Jurkat, Clone E6-1 (cell line): Measurements from ENCODE around the gene RFESD.
"Not testable (repeated sequence)": the region's sequence is repeated elsewhere in the genome, so short reads cannot be mapped to it uniquely, and the experiment has no call there.

ENCODE experiments used
- DNase-seq: peaks from one replicate; pipeline ENCODE4 v3.0.0-alpha.2; 2011; ENCODE audit warnings: low read depth, low spot score
- H3K4me3 ChIP-seq: 2 replicates; pipeline ENCODE4 v1.5.1; 2011; ENCODE audit warnings: mild to moderate bottlenecking, low read length, control low read depth, moderate library complexity

The RFESD gene

DNA sequence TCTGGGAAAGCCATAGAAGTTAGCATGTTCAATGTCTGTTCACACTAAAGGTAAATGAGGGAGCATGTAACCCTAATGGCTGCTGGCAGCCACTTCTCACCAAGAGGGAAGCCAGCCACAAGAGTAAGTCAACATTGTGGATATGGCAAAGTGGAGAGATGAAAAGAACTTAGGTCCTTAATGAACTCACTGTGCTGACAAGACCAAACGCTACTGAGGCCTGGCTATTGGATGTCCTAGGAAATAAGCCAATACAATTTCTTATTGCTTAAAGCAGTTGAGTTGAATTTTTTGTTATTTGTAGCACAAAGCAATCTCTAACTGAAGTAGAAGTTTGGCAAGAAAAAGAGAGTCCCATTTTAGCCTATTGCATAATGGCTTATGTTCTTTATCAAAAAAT lies 19.9 kb upstream of the RFESD start:
- DNase-seq: no peak
- no peak overlapping the region for H3K4me3 ChIP-seq

DNA sequence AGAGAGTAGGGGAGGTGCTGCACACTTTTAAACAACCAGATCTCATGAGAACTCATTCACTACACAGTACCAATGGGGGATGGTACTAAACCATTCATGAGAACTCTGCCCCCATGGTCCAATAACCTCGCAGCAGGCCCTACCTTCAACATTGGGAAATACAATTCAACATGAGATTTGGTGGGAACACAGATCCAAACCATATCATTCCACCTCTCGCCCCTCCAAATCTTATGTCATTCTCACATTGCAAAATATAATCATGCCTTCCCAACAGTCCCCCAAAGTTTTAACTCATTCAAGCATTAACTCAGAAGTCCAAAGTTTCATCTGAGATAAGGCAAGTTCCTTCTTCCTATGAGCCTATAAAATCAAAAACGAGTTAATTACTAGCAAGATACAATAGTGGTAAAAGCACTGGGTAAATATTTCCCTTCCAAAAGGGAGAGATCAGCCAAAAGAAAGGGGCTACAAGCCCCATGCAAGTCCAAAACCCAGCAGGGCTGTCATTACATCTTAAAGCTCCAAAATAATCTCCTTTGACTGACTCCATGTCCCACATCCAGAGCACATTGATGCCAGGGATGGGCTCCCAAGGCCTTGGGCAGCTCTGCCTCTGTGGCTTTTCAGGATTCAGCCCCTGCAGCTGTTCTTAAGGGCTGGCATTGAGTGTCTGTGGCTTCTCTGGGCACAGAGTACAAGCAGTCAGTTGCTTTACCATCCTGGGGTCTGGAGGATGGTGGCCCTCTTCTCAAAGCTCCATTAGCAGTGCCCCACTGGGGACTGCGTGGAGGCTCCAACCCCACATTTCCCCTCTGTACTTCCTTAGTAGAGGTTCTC lies 18.4 kb upstream of the RFESD start:
- no peak for DNase-seq
- no peak overlapping the region for H3K4me3 ChIP-seq

DNA sequence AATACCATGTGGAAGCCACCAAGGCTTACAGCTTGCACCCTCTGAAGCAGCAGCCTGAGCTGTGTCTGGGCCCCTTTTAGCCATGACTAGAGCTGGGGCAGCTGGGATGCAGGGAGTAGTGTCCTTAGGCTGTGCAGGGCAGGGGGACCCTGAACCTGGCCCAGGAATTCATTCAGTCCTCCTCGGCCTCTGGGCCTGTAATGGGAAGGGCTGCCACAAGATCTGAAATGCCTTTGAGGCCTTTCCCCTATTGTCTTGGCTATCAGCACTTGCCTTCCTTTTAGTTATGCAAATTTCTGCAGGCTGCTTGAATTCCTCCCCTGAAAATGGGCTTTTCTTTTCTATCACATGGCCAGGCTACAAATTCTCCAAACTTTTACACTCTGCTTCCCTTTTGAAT lies 17.6 kb upstream of the RFESD start:
- no peak overlapping the region for H3K4me3 ChIP-seq
- DNase-seq: no peak

DNA sequence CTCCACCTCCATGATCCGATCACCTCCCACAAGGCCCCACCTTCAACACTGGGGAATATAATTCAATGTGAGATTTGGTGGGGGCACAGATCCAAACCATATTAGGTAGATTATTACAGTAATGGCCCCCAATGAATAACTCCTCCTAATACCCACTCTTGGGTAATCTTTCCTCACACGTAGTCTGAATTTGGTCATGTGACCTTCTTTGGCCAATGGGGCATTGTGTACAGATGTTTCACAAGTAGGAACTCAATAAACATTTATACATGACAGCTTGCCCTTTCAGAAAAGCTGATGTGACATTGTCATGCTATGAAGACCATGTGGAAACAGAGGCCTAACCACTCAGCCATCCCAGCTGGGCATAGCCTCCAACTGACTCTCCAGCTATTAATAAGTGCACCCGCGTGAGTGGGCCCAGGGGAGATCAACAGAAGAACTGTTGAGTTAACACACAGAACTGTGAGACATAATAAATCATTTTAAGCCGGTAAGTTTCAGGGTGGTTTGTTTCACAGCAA lies 16.1 kb upstream of the RFESD start:
- DNase-seq: no peak
- H3K4me3 ChIP-seq: no peak overlapping the region

DNA sequence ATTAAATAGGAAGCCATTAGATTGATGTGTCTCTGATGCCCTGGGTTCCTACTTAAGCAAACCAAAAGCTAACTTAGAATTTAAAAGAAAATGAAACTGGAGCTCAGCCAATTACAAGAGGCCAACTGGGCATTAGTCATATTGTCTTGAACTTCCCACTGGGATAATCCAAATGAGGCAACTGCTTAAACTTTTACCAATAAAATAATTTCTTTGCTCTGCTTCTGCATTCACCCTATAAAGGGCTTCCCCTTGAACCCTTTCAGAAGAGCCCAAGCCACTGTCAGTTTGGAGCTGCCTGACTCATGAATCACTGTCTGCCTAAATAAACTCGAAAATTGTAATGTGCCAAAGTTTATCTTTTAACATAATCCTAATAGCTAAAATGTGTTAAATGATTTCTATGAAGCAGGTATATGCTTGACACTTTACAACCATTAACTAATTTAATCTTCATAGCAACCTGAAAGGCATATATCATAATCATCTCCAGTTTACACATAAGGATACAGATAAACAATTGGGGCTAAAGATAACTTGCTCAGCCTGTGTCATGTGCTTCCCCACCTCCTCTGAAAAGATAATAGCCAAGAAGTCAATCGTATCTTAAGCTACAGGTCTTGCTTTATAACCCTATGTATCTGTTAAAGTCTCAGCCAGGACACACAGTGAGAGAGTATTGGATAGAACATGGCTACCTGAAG lies 15.2 kb upstream of the RFESD start:
- no peak overlapping the region for H3K4me3 ChIP-seq
- DNase-seq: no peak

DNA sequence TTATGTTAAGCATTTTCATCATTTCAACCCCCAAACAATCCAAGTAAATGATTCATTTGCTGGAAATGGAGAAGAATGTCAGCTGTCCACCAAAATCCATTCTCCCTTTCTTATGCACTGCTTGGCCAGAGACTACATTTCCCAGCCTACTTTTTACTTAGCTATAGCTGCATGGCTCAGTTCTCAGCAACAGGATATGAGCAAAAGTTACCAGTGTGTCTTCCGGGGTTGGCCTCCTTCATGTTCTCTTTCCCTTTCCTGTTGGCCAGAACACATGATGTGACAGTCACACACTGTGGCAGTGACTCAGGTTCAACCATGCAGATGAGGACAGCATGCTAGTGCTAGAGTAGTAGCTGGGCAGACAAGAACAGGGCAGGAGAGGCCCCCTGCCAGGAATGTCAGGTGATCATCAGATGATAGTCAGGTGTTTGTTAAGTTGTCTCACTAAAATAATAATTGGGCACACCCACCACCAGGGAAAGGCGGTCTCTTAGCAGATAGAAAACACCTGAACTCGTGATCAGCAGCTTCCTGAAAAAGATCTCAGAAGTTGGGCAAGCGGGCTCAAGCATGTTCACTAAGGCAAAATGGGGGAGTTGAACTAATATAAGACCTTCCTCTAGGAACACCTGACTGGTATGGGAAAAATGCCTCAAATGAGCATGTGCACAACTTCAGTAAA lies 14.4 kb upstream of the RFESD start:
- H3K4me3 ChIP-seq: no peak overlapping the region
- peak; percentile 63 for DNase-seq

DNA sequence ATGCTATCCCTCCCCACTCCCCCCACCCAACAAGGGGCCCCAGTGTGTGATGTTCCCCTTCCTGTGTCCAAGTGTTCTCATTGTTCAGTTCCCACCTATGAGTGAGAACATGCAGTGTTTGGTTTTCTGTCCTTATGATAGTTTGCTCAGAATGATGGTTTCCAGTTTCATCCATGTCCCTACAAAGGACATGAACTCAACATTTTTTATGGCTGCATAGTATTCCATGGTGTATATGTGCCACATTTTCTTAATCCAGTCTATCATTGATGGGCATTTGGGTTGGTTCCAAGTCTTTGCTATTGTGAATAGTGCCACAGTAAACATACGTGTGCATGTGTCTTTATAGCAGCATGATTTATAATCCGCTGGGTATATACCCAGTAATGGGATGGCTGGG lies 13.6 kb upstream of the RFESD start:
- not testable (repeated sequence) for H3K4me3 ChIP-seq, DNase-seq

DNA sequence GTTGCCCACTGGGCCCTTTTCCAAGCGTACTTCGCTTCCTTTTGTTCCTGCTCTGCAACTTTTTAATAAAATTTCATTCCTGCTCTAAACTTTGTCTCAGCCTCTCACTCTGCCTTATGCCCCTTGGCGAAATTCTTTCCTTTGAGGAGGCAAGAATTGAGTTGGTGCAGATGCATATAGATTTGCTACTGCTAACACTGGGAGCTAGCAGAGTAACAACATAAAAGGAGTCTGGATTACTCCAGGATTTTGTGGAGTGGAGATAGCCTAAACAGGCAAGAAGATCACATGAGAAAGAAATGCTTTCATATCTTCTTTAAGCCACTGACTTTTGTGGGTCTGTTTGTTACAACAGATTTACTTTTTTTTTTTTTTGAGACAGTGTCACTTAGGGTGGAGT lies 12.9 kb upstream of the RFESD start:
- H3K4me3 ChIP-seq: no peak overlapping the region
- DNase-seq: no peak

DNA sequence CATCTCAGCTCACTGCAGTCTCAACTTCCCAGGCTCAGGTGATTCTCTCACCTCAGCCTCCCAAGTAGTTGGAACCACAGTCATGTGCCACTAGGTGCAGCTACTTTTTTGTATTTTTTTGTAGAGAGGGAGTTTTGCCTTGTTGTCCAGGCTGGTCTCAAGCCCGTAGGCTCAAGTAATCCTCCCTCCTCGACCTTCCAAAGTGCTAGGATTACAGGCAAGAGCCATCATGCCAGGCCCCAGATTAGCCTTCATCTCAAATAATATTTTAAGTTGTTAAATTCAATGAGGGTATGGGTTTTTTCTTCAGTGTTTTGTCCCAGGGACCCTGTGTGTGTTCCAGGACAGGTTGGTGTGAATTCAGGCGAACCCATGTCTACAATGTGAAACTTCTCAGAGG lies 12.5 kb upstream of the RFESD start:
- DNase-seq: no peak
- H3K4me3 ChIP-seq: no peak overlapping the region

DNA sequence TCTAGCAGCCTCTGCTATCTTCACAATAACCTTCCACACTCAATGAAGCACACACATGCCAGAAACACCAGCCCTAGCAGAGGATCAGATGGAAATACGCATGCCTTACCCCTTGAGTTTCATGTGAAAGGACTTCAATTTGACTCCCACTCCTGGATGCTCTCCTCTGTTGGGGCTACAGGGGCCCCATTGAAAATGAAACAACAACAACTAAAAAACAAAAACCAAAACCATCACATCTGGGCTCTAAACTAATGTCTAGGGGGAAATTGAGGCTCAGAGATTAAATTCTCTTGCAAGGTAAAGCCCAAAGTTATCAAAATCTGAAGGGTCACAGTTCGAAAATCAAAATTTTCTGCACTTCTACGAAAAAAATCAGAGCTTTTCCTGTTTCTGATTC lies 7.9 kb upstream of the RFESD start:
- no peak overlapping the region for H3K4me3 ChIP-seq
- DNase-seq: no peak

DNA sequence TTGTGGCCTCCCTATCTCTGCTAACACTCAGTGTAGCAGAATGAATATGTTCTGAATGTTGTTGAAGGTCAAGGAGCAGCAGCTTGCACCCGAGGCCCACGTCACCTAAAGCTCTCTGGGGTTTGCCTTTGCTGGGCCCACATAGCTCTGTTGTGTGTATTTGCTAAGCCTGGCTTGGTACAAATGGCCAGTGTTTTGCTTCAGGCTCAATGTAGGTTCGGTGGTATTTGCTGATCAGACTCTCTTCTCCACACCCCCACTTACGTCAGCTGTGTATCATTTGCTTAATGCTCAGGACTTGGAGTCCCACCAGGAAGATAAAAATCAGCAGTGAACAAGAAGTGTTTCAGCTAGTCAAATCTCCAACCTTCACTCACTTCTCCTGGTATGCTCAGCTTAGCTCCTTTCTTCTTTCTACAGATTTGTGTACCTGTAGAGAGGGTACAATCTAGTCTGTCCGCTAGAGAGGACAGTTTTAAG lies 4.8 kb upstream of the RFESD start:
- no peak overlapping the region for H3K4me3 ChIP-seq
- no peak for DNase-seq

DNA sequence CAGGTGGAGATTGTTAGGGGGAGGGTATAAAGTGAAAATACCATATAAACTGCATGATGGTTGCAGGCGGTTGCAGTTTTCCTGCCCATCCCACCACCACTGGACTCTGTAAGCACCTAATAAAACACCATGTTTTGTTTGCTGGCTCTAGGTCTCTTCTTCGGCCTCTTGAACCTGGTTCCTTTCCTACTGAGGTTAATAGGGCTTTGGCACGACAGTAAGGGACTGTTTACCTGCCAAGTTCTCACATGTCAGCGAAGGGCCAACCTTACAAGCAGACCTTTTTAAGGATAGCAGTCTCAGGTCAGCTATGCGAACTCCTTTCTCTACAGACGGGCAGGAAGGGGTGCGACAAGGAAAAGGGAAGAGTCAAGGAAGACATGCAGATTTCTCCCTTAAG lies 3.4 kb upstream of the RFESD start:
- no peak for DNase-seq
- H3K4me3 ChIP-seq: no peak overlapping the region

DNA sequence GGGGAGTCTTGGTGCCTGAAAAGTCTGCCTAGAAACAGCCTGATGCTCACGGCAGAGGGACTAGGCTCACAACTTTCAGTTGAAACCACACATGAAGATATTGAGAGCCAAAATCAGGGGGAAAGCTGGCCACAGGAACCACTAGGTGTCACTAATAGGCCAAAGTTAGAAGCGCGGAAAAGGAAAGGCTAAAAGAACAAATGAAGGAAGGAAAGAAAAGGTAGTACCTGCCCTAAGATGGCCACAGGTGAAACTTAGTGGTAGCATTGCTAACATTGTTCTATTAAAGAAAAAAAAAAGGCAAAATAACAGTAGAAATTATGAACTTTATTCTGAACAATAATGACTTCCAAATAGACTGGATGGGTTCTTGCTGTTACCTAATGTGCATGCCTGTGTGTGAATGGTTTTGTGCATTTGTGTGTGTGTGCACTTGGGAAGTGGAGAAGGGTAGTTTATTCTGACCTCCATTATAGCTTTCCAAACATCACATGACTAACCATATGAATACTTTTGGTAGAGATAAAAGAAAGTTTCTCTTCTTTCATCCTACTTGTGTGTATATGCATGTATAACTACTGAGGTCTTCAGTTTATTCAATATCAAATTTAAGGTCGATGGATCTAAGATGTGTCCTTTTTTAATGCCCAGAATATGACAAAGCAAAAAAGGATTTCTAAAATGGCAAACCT lies 2.1 kb upstream of the RFESD start:
- no peak overlapping the region for H3K4me3 ChIP-seq
- peak; percentile 81 for DNase-seq

DNA sequence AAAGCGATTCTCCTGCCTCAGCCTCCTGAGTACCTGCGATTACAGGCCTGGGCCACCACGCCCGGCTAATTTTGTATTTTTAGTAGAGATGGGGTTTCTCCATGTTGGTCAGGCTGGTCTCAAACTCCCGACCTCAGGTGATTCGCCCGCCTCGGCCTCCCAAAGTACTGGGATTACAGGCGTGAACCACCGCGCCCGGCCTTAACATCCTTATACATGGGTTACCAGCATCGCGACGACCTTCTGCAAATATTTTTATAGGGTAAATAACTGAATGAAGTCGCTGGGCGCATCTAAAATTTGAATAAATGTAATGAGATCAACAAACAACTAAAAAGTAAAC lies 380 bp upstream of the RFESD start:
- peak overlapping the region; percentile 68 for H3K4me3 ChIP-seq
- not testable (repeated sequence) for DNase-seq

DNA sequence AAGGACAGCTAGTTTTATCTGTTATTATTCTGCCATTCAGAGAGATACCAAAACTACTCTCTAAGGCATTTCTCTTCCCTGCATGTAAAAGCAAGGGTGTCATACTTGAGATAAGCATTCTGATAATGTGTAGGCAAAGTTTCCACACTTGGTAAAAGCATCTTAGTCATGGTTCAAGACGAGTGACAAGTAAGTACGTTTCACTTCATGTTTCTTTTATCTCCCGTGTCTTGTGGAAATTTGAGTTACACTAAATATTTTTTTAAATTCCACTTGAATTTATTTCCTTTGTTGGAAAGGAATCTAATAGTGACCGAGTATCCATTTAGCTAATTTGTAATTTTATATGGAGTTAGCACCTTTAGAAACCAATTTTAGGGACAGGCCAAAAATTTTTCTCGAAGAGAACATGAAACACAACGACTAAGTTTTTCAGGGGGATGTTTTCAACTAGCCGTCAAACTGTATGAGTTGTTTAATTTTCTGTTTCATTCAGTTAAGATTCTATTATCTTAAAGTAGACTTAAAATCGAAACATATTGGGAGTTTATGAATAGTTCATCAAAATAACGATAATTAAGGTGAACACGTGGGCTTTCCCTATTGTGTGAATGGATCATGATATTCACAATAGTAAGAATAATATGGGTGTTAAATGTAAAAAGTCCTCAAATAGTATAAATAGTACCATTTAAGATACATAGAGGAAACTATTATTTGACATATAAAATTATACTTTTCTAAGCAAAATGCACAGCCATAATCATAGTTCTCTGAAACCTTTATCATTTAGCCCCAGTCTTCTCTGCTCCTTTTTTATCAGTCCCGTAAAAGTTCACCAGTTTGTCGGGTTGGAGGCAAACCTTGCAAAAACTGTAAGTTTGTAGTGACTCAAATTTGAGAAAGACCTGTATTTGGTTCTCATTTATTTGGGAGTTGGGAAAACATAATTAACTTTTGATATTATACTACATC lies 1.6 kb downstream of the RFESD start:
- H3K4me3 ChIP-seq: peak overlapping the region; percentile 68
- peak; percentile 28 for DNase-seq

DNA sequence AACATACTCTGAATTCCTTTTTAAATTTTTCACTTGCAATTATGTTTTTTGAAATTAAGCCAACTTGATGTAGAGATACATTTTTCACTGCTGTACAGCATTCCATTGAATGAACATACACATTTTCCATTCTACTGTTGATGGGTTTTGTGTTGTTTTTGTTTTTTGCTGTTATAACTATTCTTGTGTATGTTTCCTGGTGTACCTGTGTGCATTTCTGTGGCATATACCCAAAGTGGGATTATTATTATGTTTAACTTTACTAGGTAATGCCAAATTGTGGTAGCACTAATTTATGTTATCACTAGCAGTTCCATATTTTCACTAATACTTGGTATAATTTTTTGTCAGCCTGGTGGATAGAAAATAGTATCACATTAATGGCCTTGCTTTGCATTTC lies 2.7 kb downstream of the RFESD start:
- no peak for DNase-seq
- no peak overlapping the region for H3K4me3 ChIP-seq

DNA sequence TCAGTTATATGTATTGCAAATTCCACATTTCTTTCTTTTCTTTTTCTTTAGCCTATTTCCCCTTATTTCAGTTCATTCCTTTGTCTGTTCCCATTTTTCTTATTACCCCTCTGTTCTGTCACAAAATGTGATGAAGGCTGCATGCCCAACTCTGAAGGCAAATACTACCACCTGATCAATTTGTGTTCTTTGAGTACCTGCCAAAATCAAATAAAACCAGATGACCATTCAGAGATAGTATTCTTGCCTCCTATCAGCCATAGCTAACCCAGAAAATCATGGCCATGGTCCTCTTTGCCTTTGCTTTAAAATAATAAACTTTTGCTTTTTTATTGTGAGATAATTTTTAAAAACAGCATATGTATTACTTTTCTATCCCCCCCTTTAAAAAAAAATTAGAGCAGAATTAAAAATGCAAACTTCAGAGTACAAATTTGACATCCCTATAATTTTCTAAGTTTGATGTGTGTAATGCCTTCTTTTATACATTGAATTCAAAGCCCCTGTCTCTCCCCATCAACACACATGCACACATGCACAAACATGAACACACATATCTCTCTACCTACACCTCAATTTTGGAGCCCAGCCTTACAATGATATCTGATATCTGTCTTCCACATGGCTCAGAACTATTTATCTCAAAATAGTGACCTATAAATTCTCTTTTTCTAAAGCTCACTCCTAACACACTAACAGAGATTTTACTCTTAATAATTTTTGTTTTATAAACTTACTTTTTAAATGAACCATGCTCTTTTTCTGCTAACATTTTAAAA lies 3.5 kb downstream of the RFESD start:
- H3K4me3 ChIP-seq: no peak overlapping the region
- no peak for DNase-seq

DNA sequence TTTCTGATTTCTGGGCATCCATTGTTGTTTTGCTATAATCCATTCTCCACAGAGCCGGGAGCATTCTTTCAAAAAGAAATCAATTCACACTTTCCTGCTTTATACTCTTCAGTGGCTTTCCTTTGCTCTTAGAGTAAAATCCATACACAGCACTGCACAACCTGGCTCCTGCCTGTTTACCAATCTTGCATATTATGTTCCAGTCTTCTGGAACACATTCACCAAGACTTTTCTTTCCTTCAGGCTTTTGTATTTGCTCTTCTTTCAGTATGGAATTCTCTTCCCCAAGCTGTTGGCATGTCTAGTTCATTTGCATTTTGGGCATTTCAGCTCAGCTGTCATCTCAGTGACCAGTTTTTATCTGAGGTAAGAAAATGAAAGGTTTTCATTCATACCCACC lies 6.3 kb downstream of the RFESD start:
- H3K4me3 ChIP-seq: no peak overlapping the region
- no peak for DNase-seq
